Calu3 (cell line): Measurements from ENCODE around the gene PODNL1. TPM values are rescaled to one million over a fixed set of nuclear protein-coding genes. Genes with fewer than 3 reads are reported as not detected.

ENCODE experiments used
- BruUV-seq: library from RNA; stranded (reverse); fragments of 400-500 nt; replicated peaks from 2 replicates; lab custom pipeline; 2021; lab: Mats Ljungman, UMichigan
- CTCF ChIA-PET: fragments of 300-600 bp; sonication (Branson Sonifier 250); formaldehyde crosslinking; loops from one replicate; lab custom pipeline; 2022; ENCODE audit warnings: antibody characterized with exemption; lab: Charles Lee
- DNase-seq: peaks from one replicate; pipeline ENCODE4 v3.0.0; 2022
- H3K27ac Mint-ChIP-seq: one replicate; pipeline ENCODE4 v1.8.0; 2022; ENCODE audit warnings: mixed read lengths; ENCODE audit not compliant: unreplicated experiment
- H3K27me3 Mint-ChIP-seq: one replicate; pipeline ENCODE4 v1.8.0; 2022; ENCODE audit warnings: mixed read lengths; ENCODE audit not compliant: unreplicated experiment
- H3K36me3 Mint-ChIP-seq: one replicate; pipeline ENCODE4 v1.8.0; 2022; ENCODE audit warnings: mild to moderate bottlenecking, moderate library complexity, mixed read lengths; ENCODE audit not compliant: insufficient read depth, unreplicated experiment
- H3K4me1 Mint-ChIP-seq: one replicate; pipeline ENCODE4 v1.8.0; 2022; ENCODE audit warnings: mild to moderate bottlenecking, low read depth, mixed read lengths; ENCODE audit not compliant: unreplicated experiment
- H3K4me3 Mint-ChIP-seq: one replicate; pipeline ENCODE4 v1.8.0; 2022; ENCODE audit warnings: mild to moderate bottlenecking, low read depth, moderate library complexity, mixed read lengths; ENCODE audit not compliant: unreplicated experiment
- H3K9me3 Mint-ChIP-seq: one replicate; pipeline ENCODE4 v1.8.0; 2022; ENCODE audit warnings: low read depth, mixed read lengths; ENCODE audit not compliant: unreplicated experiment
- intact Hi-C: fragments of 100-400 bp; cut with micrococcal nuclease; formaldehyde crosslinking; loops from one replicate; pipeline ENCODE4 v1.10.0; 2022; ENCODE audit not compliant: unreplicated experiment
- total RNA-seq: library from RNA; stranded (reverse); gene quantifications from 2 replicates; pipeline ENCODE4 v1.2.3, GENCODE V29; 2022
- TF ChIP-seq, protein P1 (sequence below): fragments of 200-600 bp; IDR thresholded peaks from one replicate; pipeline ENCODE4 v1.8.0; 2022; ENCODE audit warnings: antibody characterized with exemption; ENCODE audit not compliant: unreplicated experiment

The PODNL1 gene
- total RNA-seq, 1 experiment from 2014 or later: not detected

DNA sequence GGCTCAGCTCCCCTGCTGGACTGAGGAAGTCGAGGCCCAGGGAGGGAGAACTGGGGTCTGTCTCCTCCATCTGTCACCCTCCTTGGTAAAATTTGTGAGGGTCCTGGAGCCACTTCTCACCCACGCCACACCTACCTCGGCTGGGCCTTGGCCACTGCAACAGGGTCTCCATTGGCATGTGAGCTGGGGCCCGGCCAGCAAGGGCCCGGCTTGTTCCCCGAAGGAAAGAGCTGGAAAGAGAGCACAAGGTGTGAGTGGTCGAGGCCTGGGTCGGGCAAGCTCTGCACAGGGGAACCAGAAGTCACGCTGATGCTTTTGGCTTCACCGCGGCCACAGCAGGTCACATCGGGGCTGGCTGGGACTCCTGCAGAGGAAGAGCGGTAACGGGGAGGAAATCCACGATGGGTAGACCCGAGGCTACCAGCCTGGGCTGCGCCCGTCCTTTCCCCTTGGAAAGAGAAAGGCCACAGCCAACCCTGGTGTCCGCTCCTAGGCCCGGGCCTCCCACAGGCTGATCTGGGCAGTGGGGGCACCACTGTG is 52.3 kb downstream of the PODNL1 start:
- no peaks in the 10 kb centered on the region for H3K9me3 Mint-ChIP-seq
- H3K4me1 Mint-ChIP-seq: no peaks in the 10 kb centered on the region
- no TSS peak for BruUV-seq
- no peak overlapping the region for H3K27ac Mint-ChIP-seq
- no peaks in the 10 kb centered on the region for H3K36me3 Mint-ChIP-seq
- intact Hi-C loops: no loop called here
- no peak for DNase-seq
- H3K4me3 Mint-ChIP-seq: no peak overlapping the region
- TF ChIP-seq, protein P1, sequence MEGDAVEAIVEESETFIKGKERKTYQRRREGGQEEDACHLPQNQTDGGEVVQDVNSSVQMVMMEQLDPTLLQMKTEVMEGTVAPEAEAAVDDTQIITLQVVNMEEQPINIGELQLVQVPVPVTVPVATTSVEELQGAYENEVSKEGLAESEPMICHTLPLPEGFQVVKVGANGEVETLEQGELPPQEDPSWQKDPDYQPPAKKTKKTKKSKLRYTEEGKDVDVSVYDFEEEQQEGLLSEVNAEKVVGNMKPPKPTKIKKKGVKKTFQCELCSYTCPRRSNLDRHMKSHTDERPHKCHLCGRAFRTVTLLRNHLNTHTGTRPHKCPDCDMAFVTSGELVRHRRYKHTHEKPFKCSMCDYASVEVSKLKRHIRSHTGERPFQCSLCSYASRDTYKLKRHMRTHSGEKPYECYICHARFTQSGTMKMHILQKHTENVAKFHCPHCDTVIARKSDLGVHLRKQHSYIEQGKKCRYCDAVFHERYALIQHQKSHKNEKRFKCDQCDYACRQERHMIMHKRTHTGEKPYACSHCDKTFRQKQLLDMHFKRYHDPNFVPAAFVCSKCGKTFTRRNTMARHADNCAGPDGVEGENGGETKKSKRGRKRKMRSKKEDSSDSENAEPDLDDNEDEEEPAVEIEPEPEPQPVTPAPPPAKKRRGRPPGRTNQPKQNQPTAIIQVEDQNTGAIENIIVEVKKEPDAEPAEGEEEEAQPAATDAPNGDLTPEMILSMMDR: no peak
- no peaks in the 10 kb centered on the region for H3K27me3 Mint-ChIP-seq
- CTCF ChIA-PET: no interaction called here

DNA sequence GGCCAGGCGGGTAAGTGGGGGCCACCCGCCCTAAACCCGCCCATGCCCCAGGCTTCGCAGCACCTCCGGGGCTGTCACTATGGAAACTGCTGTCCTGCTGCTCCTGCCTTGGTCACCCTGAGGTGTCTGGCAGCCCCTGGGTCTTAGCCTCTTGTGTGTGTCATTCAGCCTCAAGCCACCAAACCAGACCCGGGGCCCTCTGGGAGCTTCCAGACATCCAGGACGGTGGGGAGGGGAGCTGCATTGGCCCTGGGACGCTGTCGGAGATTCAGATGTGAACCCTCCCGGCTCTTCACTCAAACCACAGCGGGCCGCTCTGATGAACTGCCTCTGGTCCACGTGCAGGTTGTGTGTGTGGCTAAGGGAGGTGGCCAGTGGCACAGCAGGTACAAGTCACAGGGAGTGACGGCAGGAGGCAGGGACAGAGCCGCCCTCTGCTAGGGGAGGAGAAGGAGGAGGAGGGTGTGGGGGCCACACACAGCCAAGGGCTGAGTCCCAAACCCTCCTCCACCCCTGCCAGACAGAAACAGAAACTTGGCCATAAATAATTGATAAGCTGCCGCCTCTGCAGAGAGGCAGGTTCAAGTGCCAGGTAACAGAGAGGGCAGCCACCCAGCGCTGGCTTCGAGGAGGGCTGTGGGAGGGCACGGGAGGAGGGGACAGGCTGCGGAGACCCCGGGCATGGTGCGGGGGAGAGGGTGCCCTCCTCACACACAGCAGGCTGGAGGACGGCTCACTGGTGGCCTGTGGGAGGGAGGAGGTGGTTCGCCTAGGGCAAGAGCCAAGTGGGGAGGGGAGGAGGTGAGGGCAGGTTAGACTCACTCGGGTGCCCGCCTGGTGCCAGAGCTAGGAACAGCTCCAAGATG is 53.3 kb downstream of the PODNL1 start:
- DNase-seq: no peak
- CTCF ChIA-PET: interaction anchor here (0.5 to 0.6 kb wide), 2 partner anchors 64 to 274 kb away, joined by 3 to 4 read pairs; no protein-coding TSS in a partner anchor
- H3K27ac Mint-ChIP-seq: no peak overlapping the region
- H3K4me3 Mint-ChIP-seq: no peak overlapping the region
- H3K9me3 Mint-ChIP-seq: no peaks in the 10 kb centered on the region
- no TSS peak for BruUV-seq
- TF ChIP-seq, protein P1: no peak
- H3K36me3 Mint-ChIP-seq: no peaks in the 10 kb centered on the region
- H3K27me3 Mint-ChIP-seq: no peaks in the 10 kb centered on the region
- intact Hi-C loops: no loop called here
- H3K4me1 Mint-ChIP-seq: no peaks in the 10 kb centered on the region

DNA sequence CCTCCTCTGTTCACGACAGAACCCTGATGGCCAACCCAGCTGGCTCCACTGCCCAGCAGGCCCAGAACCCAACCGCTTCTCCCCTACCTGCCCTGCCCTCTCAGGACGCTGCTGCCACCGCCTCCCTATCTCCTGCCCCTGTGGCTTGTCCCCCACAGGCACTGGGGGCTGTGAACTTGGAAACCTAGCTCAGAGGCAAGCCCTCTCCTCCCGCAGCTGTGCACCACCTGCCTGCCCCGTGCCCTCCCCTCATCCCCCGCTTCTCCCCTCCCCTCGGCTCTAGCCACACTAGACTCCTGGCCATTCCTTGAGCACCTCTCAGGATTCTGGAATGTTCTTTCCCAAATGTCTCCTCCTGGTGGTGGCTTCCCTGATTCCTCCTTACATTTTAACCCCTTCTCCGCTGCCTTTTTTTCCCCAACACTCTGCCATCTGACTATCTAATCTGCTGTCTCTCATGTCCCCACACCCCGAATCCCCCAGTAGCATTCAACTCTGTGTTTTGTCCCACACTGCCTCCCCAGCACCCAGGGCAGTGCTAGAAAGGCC is 54.6 kb downstream of the PODNL1 start:
- intact Hi-C loops: no loop called here
- BruUV-seq: no TSS peak

DNA sequence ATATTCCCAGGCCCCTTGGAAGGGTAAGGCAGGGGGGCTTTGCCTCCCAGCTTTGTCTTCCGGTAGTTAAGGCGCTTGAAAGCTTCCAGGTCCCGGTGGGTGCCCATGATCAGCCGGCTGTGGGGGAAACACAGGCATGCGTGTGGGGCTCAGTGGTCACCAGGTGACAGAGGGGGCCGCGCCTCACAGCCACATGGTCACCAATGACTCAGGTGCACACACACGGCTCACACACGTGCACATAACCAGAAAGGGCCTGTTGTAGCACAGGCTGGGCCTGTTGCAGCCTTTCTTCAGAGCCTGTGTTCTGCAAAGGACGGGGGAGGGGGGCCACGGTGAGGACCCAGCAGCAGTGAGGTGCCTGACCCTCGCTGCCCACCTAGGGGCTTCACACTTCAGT is 55.4 kb downstream of the PODNL1 start:
- no peaks in the 10 kb centered on the region for H3K36me3 Mint-ChIP-seq
- TF ChIP-seq, protein P1: no peak
- BruUV-seq: no TSS peak
- no peaks in the 10 kb centered on the region for H3K9me3 Mint-ChIP-seq
- no peaks in the 10 kb centered on the region for H3K4me1 Mint-ChIP-seq
- no peak for DNase-seq
- no peaks in the 10 kb centered on the region for H3K27me3 Mint-ChIP-seq
- intact Hi-C loops: no loop called here
- H3K27ac Mint-ChIP-seq: no peak overlapping the region
- CTCF ChIA-PET: no interaction called here
- H3K4me3 Mint-ChIP-seq: no peak overlapping the region

More for the DNA sequence above, 54.6 kb downstream of the PODNL1 start:
- Mint-ChIP-seq H3K27ac (no peak overlapping the region), H3K27me3 (no peaks in the 10 kb centered on the region), H3K4me3 (no peak overlapping the region), H3K4me1 (no peaks in the 10 kb centered on the region), H3K36me3 (no peaks in the 10 kb centered on the region), H3K9me3 (no peaks in the 10 kb centered on the region)
- TF ChIP-seq, protein P1: no peak
- CTCF ChIA-PET: no interaction called here
- no peak for DNase-seq
